GM21423 (cell line): ENCODE results near the gene CCDC148.
"Not testable (repeated sequence)": the region's sequence is repeated elsewhere in the genome, so short reads cannot be mapped to it uniquely, and the experiment has no call there.

Experiments
- ATAC-seq: cut with Tn5 transposase; IDR thresholded peaks from one replicate; pipeline ENCODE4 v1.9.1; 2021; ENCODE audit warnings: mild to moderate bottlenecking, moderate library complexity; ENCODE audit not compliant: unreplicated experiment

Gene CCDC148

GRCh38 chr2:158484892-158485556, 28.5 kb upstream of the CCDC148 start:
- peak; percentile 46 for ATAC-seq

GRCh38 chr2:158482594-158482993, 26.0 kb upstream of the CCDC148 start:
- ATAC-seq: no peak

DNA sequence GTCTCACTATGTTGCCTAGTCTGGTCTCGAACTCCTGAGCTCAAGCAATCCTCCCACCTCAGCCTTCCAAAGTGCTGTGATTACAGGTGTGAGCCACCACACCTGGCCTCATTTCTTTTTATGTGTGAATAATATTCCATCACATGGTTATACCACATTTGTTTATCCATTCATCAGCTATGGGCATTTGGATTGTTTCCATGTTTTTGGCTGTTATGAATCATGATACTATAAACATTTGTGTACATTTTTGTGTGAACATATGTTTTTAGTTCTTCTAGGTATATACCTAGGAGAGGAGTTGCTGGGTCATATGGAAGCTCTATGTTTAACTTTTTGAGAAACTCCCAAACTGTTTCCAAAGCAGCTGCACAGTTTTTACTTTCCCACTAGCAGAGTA, 24.6 kb upstream of the CCDC148 start:
- ATAC-seq: no peak

DNA sequence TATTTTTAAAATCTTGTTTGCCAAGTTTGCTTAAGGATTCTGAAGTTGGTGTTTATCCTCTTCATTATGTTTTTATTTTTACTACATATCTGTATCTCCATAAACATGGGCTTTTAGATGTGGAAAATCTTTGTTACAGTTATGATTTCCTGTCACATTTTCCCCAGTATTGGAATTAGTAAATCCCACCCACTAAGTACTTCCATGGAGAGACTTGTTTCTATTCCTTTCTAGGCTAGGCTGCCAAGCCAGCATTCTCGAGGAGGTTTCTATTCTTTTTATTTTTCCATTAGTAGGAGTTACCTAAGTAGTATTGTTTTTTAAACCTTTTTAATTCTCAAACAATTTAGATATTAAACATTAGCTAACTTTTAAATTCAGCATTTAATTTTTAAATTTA, 22.3 kb upstream of the CCDC148 start:
- ATAC-seq: no peak

- no peak for ATAC-seq
Observed at GRCh38 chr2:158478237-158478636, 21.7 kb upstream of the CCDC148 start.

DNA sequence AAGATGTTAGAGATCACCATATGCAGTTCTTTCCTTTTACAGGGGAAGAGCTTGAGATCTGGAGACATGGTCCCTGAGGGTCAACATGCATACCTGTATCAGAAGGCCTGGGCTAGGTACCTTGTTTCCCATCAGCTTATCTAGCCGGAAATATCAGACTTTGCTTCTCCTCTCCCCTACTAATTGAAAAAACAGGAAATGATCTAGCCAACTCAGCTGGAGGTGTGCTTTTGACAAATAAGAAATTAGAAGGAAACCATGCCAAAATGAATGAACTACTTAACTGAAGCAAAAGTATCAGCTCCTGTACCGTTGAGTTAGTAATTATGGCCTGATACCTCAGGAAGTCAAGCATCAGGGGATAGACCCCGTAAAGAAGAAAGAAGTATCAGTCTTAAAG, 20.6 kb upstream of the CCDC148 start:
- no peak for ATAC-seq

DNA sequence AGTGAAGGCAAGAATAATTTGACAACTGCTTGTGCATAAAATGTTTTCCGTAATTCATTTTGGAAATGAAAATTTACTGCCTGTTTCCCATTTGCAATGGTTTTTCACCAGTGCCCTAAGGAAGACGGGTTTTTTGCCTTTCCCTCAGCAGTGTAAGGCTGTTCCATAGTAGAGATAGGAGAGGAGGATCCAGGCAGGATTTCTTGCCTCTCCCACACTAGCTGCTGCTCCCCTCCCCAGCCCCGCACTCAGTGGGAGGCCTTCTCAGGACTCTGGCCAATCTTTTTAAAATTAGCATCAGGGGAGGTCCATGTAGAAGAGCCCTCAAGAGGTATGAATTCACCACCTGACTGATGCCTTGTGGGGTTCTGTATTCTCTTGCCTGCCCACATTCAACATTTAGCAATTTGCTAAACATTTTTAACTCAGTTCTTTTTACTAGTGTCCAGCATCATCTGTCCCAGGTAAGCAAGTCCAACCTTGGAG, 18.0 kb upstream of the CCDC148 start:
- not testable (repeated sequence) for ATAC-seq

DNA sequence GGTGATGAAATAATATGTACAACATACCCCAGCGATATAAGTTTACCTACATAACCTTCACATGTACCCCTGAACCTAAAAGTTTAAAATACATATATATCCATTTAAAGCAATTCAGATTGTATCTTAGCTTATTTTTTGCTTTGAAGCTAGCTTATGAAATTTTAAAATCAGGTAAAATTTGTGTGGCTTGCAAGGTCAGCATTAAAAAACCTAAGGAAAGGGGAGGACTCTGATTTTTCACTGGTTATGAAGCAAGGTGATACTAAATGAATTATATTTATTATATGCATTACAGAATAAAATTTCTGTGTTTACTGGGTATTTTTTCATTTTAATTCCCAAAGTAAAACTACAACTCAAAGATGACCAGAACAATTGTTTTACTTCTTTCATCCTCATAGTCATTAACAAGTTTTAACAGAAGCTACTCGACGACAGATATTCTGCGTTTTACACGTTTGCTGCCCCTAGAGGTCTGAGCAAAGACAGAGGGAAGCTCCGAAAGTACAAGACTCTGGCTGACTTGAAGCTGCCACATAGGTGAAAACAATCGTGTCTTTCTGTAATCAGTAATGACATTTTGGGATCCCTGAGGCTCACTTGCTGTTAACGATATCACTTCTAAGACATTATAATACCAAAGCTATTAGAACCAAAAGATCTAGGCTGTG, 17.3 kb upstream of the CCDC148 start:
- ATAC-seq: no peak

GRCh38 chr2:158473300-158473699, 16.7 kb upstream of the CCDC148 start:
- ATAC-seq: not testable (repeated sequence)

- not testable (repeated sequence) for ATAC-seq
Observed at GRCh38 chr2:158472829-158473228, 16.3 kb upstream of the CCDC148 start.

DNA sequence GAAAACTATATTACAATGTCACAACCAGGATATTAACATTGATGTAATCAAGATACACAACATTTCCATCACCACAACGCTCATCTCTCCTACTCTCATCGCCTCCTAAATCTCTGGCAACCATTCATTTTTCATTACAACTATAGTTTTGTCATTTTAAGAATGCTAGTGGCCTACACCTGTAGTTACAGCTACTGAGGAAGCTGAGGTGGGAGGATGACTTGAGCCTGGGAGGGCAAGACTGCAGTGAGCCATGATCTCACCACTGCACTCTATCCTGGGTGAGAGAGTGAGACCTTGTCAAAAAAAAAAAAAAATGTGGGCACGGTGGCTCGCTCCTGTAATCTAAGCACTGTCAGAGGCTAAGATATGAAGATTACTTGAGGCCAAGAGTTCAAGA, 10.7 kb upstream of the CCDC148 start:
- ATAC-seq: no peak

GRCh38 chr2:158464426-158465281, 8.1 kb upstream of the CCDC148 start:
- peak; percentile 83 for ATAC-seq

DNA sequence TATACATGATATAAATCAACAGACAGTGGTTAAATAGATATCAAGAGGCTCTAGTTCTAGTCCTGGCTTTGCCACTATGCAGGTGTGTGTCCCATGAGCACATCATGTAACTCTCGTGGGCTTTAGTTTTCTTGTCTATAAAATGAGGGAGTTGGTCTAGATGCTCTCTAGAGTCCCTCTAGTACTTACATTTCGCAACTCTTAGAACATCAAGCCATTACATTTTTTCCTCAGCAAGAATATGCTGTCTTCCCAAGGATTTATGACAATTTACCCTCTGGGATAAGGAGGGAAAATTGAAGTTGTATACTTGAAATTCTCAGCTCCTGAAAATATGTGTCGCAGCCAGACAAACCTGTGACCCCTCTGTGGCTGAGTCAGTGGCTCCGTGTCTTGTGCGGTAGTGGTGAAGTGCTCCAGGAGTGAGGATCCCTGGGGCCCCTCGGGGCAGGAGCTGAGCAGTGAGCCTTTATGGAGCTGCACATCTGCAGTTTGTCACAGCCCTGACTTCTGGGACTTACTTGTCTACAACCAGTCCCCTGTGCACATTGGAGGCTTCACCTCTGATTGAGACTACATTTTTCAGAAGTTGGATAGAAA, 7.0 kb upstream of the CCDC148 start:
- no peak for ATAC-seq

GRCh38 chr2:158460632-158461297, 4.2 kb upstream of the CCDC148 start:
- ATAC-seq: no peak

- ATAC-seq: no peak
Observed at GRCh38 chr2:158459161-158460003, 2.8 kb upstream of the CCDC148 start.

- no peak for ATAC-seq
Observed at GRCh38 chr2:158458617-158458920, 2.0 kb upstream of the CCDC148 start.

DNA sequence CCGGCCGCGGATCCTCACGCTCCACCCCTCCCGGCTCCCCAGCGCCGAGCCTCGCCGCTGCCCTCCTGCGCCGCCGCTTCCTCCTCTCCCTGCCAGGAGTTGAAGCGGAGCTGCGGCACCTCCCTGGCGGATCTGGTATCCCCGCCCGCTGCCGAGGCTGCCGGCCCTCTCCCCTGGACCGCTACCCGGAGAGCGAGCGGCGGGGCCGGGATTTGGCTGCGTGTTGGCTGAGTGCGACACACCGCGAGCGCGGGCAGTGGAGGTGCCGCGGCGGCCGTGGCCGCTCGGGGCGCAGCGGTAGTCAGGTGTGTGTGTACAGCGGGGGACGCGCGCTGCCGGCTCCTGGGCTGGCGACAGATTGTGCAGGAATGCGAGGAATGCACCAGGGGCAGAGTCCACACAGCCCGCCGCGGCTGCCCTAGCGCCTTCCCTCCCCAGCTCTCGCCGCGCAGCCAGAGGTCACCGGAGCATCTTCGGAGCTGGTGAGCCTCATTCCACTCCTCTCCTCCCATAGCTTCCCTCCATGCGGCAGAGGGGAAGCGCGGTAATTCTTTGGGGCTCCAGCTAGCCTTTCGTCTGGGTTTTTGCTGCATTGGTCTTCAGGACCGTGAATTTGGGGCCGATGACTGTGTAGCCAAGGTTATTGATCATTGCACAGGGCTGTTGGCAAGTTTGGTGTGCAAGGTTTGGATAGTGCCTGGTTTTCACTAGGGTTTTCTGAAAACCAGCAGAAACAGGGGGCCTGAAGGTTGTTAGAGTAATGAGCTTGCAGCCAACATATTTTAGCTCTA, 1.5 kb upstream of the CCDC148 start:
- ATAC-seq: peak; percentile 44

DNA sequence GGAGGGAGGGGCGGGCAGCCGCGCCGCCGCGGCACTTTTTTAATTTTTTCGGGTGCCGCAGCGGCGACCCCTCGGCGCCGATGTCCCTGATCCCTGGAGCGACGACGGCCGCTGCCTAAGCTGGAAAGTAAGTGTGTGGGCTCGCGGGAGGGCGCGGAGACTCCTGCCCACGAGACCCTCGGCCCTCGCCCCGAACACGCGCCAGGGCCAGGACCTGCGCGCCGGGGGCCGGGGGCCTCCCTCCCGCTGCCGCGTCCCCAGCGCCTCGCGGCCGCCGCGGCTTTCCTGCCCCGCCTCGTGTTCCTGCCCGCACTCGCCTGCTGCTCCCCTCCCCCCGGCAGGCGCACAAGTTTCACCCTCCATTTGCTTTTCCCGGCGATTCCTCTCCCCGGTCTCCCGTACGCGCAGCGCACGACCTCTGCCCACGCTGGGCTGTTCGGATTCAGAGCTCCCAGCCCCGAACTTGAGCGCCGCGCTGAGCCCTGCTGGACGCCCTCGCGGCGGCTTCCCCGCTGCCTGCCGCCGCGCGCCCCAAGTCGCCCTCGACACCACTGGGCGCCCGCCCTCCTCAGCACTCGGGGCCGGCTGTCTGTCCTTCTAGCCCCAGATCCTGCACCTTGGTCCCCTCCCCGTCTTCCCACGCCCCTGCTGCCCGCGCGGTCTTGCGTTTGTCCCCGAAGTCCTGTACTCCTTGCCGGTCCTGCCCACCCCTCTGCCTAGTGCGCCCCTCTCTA, 706 bp upstream of the CCDC148 start:
- ATAC-seq: peak; percentile 29
